Sigmoid colon (tissue), 3 donors: ENCODE measurements around the gene FANCE.

Source experiments
- POLR2A ChIP-seq, 2 donors: fragments of 450-650 bp; IDR thresholded peaks; one replicate each; pipeline ENCODE4 v1.6.1; 2016; ENCODE audit warnings: antibody characterized with exemption in 2 of 2, mild to moderate bottlenecking in 2 of 2, moderate library complexity in 2 of 2
- TF ChIP-seq, protein P1 (sequence below), 4 experiments: fragments of 450-650 bp in 3 of 4; fragments of 200-600 bp in 1 of 4; IDR thresholded peaks; one replicate each; pipeline ENCODE4 v1.5.1; 2016 to 2019; ENCODE audit warnings: antibody characterized with exemption in 4 of 4, mild to moderate bottlenecking in 3 of 4, moderate library complexity in 2 of 4

DNA sequence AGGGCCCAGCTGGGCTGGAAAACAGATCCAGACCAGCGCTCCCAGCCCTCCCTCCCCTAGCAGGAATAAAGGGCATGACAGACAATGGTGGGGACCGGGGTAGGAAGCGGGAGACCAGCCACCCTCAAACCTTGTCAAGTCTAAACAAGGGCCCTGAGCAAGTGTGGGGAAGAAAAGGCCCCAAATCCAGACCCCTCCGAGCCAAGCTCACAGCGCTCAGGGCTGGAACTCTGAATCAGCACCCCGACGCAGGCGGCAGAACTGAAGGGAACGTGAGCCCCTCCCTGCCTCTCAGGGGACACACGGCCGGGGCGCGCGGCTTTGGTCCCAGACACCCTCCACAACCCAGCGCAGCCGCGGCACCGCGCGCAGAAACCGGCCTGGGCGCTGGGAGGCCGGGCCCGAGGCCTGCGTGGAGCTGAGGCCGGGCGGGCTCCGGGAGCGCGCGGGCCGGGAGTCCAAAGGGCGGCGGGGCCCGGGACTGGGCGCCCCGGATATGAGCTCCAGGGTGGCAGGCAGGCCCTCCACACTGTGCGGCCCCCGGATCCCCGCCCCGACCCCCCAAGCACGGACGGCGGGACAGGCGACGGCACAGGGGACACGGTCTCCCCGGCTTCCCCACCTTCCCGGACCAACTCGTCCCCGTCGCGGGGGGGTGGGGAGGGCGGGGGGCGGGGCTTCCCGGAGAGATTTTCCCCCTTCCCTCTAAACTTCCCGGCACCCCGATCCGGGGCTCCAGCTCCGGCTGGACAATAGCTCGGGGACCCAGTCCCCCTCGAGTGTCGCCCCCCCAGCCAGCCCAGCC is 44.1 kb downstream of the FANCE start:
- TF ChIP-seq POLR2A (IDR thresholded peaks at IDR 0.05) = peak in 1 of 2 donors; percentile 27
- TF ChIP-seq, protein P1, sequence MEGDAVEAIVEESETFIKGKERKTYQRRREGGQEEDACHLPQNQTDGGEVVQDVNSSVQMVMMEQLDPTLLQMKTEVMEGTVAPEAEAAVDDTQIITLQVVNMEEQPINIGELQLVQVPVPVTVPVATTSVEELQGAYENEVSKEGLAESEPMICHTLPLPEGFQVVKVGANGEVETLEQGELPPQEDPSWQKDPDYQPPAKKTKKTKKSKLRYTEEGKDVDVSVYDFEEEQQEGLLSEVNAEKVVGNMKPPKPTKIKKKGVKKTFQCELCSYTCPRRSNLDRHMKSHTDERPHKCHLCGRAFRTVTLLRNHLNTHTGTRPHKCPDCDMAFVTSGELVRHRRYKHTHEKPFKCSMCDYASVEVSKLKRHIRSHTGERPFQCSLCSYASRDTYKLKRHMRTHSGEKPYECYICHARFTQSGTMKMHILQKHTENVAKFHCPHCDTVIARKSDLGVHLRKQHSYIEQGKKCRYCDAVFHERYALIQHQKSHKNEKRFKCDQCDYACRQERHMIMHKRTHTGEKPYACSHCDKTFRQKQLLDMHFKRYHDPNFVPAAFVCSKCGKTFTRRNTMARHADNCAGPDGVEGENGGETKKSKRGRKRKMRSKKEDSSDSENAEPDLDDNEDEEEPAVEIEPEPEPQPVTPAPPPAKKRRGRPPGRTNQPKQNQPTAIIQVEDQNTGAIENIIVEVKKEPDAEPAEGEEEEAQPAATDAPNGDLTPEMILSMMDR (IDR thresholded peaks at IDR 0.05) = no peak
